Endothelial cell of umbilical vein (primary cell): ENCODE data around the gene SLC12A7. TPM values are rescaled to one million over a fixed set of nuclear protein-coding genes. Genes with fewer than 3 reads are reported as not detected.

ENCODE experiments used
- BruUV-seq: library from RNA; stranded (reverse); fragments of 400-500 nt; replicated peaks from 2 replicates; lab custom pipeline; 2021; lab: Mats Ljungman, UMichigan
- CTCF ChIA-PET: fragments of 300-600, 350-600 bp; sonication (Branson Sonifier 250); formaldehyde crosslinking; loops from one replicate; lab custom pipeline; 2021; ENCODE audit warnings: antibody characterized with exemption, inconsistent platforms; lab: Charles Lee
- POLR2A ChIA-PET: fragments of 300-600, 350-600 bp; sonication (Branson Sonifier 250); formaldehyde crosslinking; loops from one replicate; lab custom pipeline; 2021; ENCODE audit warnings: antibody characterized with exemption, inconsistent platforms; lab: Charles Lee
- DNase-seq: peaks from one replicate; pipeline ENCODE4 v3.0.0-alpha.2; 2011; ENCODE audit warnings: low read depth, low spot score
- FAIRE-seq: peaks from 2 replicates; lab custom pipeline; 2011; peaks lifted over from hg19 to GRCh38; lab: Jason Lieb, UNC
- H2AFZ ChIP-seq: 2 replicates; pipeline ENCODE4 v1.6.0; 2012; ENCODE audit warnings: low read depth, low read length, control low read depth, inconsistent platforms
- H3K27ac ChIP-seq: 2 replicates; pipeline ENCODE4 v1.5.1; 2011; ENCODE audit warnings: low read depth, mild to moderate bottlenecking, control low read depth, low read length, moderate library complexity; ENCODE audit not compliant: insufficient read depth
- H3K27me3 ChIP-seq, 2 experiments: 2 replicates each; pipeline versions ENCODE4 v1.6.0 to v1.6.1; 2011; ENCODE audit warnings: low read length in 2 of 2, mixed read lengths in 1 of 2; ENCODE audit not compliant: control insufficient read depth in 2 of 2, insufficient read depth in 2 of 2
- H3K36me3 ChIP-seq, 2 experiments: 2 replicates in 1 of 2; 3 replicates in 1 of 2; pipeline ENCODE4 v1.5.1; 2011; ENCODE audit warnings: low read length in 2 of 2, mild to moderate bottlenecking in 1 of 2, moderate library complexity in 1 of 2; ENCODE audit not compliant: control insufficient read depth in 2 of 2, insufficient read depth in 2 of 2; ENCODE audit errors: extremely low read depth in 1 of 2
- H3K4me1 ChIP-seq: 3 replicates; pipeline ENCODE4 v1.5.1; 2011; ENCODE audit warnings: mild to moderate bottlenecking, low read length; ENCODE audit not compliant: control insufficient read depth, insufficient read depth; ENCODE audit errors: extremely low read depth
- H3K4me2 ChIP-seq: 2 replicates; pipeline ENCODE4 v1.6.1; 2011; ENCODE audit warnings: low read length, control low read depth, mixed read lengths; ENCODE audit not compliant: insufficient read depth
- H3K4me3 ChIP-seq, 3 experiments: fragments of 200-600 bp in 1 of 3; sonication (generic), shearing (Covaris generic) in 1 of 3; replicated peaks in 1 of 3; 2 replicates each; pipeline ENCODE4 v1.5.1; 2011 to 2016; ENCODE audit warnings: control low read depth in 3 of 3, low read length in 3 of 3, mild to moderate bottlenecking in 2 of 3, inconsistent platforms in 1 of 3, low read depth in 1 of 3, moderate library complexity in 1 of 3; ENCODE audit not compliant: insufficient read depth in 1 of 3
- H3K79me2 ChIP-seq: 2 replicates; pipeline ENCODE4 v1.6.0; 2012; ENCODE audit warnings: low read length, inconsistent platforms; ENCODE audit not compliant: control insufficient read depth, insufficient read depth
- H3K9ac ChIP-seq: replicated peaks from 2 replicates; pipeline ENCODE3; 2011; ENCODE audit warnings: low read length, control low read depth; ENCODE audit not compliant: insufficient read depth; ENCODE audit errors: extremely low read depth
- H3K9me1 ChIP-seq: replicated peaks from 3 replicates; pipeline ENCODE4 v1.6.0; 2011; ENCODE audit warnings: mild to moderate bottlenecking, low read length; ENCODE audit not compliant: control insufficient read depth, insufficient read depth; ENCODE audit errors: extremely low read depth
- H3K9me3 ChIP-seq: replicated peaks from 2 replicates; pipeline ENCODE4 v1.5.1; 2012; ENCODE audit warnings: low read length, inconsistent platforms; ENCODE audit not compliant: control insufficient read depth, insufficient read depth
- H4K20me1 ChIP-seq: replicated peaks from 2 replicates; pipeline ENCODE3; 2011; ENCODE audit warnings: mild to moderate bottlenecking, low read length; ENCODE audit not compliant: control insufficient read depth, insufficient read depth; ENCODE audit errors: extremely low read depth
- CTCF ChIP-seq, 2 donors: IDR thresholded peaks; 1 replicate in 1 of 2; 2 replicates in 1 of 2; pipeline ENCODE4 v1.5.1; 2011; ENCODE audit warnings: low read length in 2 of 2, mild to moderate bottlenecking in 2 of 2, moderate library complexity in 2 of 2, control low read depth in 1 of 2, inconsistent platforms in 1 of 2, low read depth in 1 of 2; ENCODE audit not compliant: insufficient read depth in 1 of 2; ENCODE audit errors: extremely low read depth in 1 of 2
- EZH2 ChIP-seq: IDR thresholded peaks from 2 replicates; pipeline ENCODE4 v1.6.1; 2012; ENCODE audit warnings: borderline replicate concordance, low read depth, mild to moderate bottlenecking, moderate library complexity, low read length, inconsistent platforms; ENCODE audit not compliant: severe bottlenecking
- FOS ChIP-seq: IDR thresholded peaks from 2 replicates; pipeline ENCODE4 v1.6.1; 2011; ENCODE audit warnings: mild to moderate bottlenecking, low read length, moderate library complexity, borderline replicate concordance; ENCODE audit not compliant: insufficient read depth
- GATA2 ChIP-seq: IDR thresholded peaks from 2 replicates; pipeline ENCODE4 v1.7.0; 2011; ENCODE audit warnings: low read depth, mild to moderate bottlenecking, moderate library complexity, mixed read lengths, low read length; ENCODE audit not compliant: insufficient read length, insufficient read depth
- JUN ChIP-seq: IDR thresholded peaks from 2 replicates; pipeline ENCODE4 v1.6.1; 2011; ENCODE audit warnings: borderline replicate concordance, low read depth; ENCODE audit not compliant: insufficient read length, insufficient read depth
- MAX ChIP-seq: IDR thresholded peaks from 2 replicates; pipeline ENCODE4 v1.6.1; 2011; ENCODE audit not compliant: insufficient read depth, insufficient read length
- MYC ChIP-seq: IDR thresholded peaks from one replicate; pipeline ENCODE4 v1.6.1; 2011; ENCODE audit warnings: mild to moderate bottlenecking, low read depth, low read length
- POLR2A ChIP-seq: IDR thresholded peaks from 2 replicates; pipeline ENCODE4 v1.6.1; 2012; ENCODE audit warnings: low read depth, mild to moderate bottlenecking, control low read depth, low read length
- POLR2AphosphoS5 ChIP-seq: IDR thresholded peaks from 2 replicates; pipeline ENCODE4 v1.6.1; 2012; ENCODE audit warnings: low read depth, mild to moderate bottlenecking, control low read depth, low read length, moderate library complexity; ENCODE audit not compliant: insufficient read depth
- dilution Hi-C: fragments of 300-500 bp; cut with MboI; formaldehyde crosslinking; loops from one replicate; pipeline ENCODE4 v1.15.0; 2019; ENCODE audit warnings: low sequenced_read_pairs; ENCODE audit not compliant: extremely low pct_ligation_motif_present
- intact Hi-C: fragments of 100-400 bp; cut with micrococcal nuclease; formaldehyde crosslinking; loops from one replicate; pipeline ENCODE4 v1.10.0; 2022
- polyA plus RNA-seq, 4 experiments: library from polyadenylated mRNA; depleted of rRNA in 3 of 4; stranded (reverse) in 3 of 4; unstranded in 1 of 4; fragments of >200 nt; gene quantifications; 2 replicates each; pipeline versions ENCODE4 v1.2.1 to v1.2.3, GENCODE V29; 2011 to 2012; ENCODE audit warnings: missing spikeins in 1 of 4
- total RNA-seq: library from RNA; stranded (reverse); gene quantifications from 2 replicates; pipeline ENCODE4 v1.2.3, GENCODE V29; 2021

The SLC12A7 gene
- total and polyA plus RNA-seq, 2 donors (not counting 3 experiments of a cell fraction or from before 2014, with no cell fraction given) = 16.4 to 38.8 TPM

GRCh38 chr5:1058988-1059883 lies 52.6 kb downstream of the SLC12A7 start:
- H3K36me3 ChIP-seq = peaks cover 0 to 18% of the 10 kb centered on the region in 2 experiments
- H3K27me3 ChIP-seq = no peaks in the 10 kb centered on the region
- no peak overlapping the region for H2AFZ ChIP-seq
- no peak for TF ChIP-seq MYC
- no peaks in the 10 kb centered on the region for H3K4me1 ChIP-seq
- CTCF ChIA-PET = no interaction called here
- H3K27ac ChIP-seq = no peak overlapping the region
- no peak for DNase-seq
- no peaks in the 10 kb centered on the region for H3K9me3 ChIP-seq
- H3K79me2 ChIP-seq = no peaks in the 10 kb centered on the region
- no peaks in the 10 kb centered on the region for H3K9me1 ChIP-seq
- intact Hi-C loops = no loop called here
- dilution Hi-C loops = no loop called here
- no peaks in the 10 kb centered on the region for H4K20me1 ChIP-seq
- H3K9ac ChIP-seq = no peak overlapping the region
- no TSS peak for BruUV-seq
- no peak overlapping the region for H3K4me3 ChIP-seq
- POLR2A ChIA-PET = no interaction called here
- no peak overlapping the region for H3K4me2 ChIP-seq
- FAIRE-seq = no peak

- H3K9ac ChIP-seq = no peak overlapping the region
- BruUV-seq = no TSS peak
- intact Hi-C loops = no loop called here
- no peaks in the 10 kb centered on the region for H4K20me1 ChIP-seq
- H3K36me3 ChIP-seq = peaks cover 0 to 16% of the 10 kb centered on the region in 2 experiments
- no peaks in the 10 kb centered on the region for H3K9me1 ChIP-seq
- no peak overlapping the region for H2AFZ ChIP-seq
- ChIA-PET CTCF (no interaction called here), POLR2A (no interaction called here)
- DNase-seq = no peak
- H3K4me1 ChIP-seq = no peaks in the 10 kb centered on the region
- no peaks in the 10 kb centered on the region for H3K9me3 ChIP-seq
- dilution Hi-C loops = no loop called here
- no peak overlapping the region for H3K4me2 ChIP-seq
- no peak for FAIRE-seq
- no peak overlapping the region for H3K4me3 ChIP-seq
- no peak overlapping the region for H3K27ac ChIP-seq
- no peaks in the 10 kb centered on the region for H3K27me3 ChIP-seq
- H3K79me2 ChIP-seq = no peaks in the 10 kb centered on the region
- TF ChIP-seq FOS (no peak), POLR2AphosphoS5 (no peak), JUN (no peak), GATA2 (no peak), EZH2 (no peak), MAX (no peak), POLR2A (no peak), CTCF (IDR thresholded peaks at IDR 0.05; ENCODE audit: extremely low read depth in 1 of 2, insufficient read depth in 1 of 2, low read depth in 1 of 2, low read length in 2 of 2) (no peak), MYC (no peak)
Observed at GRCh38 chr5:1058083-1058945, 53.5 kb downstream of the SLC12A7 start.
